Measurements from ENCODE around the gene XPNPEP1. TPM values are rescaled to one million over a fixed set of nuclear protein-coding genes. Genes with fewer than 3 reads are reported as not detected.

Gene XPNPEP1
- total RNA-seq, 1 donor from 2014 or later: 166 TPM

DNA sequence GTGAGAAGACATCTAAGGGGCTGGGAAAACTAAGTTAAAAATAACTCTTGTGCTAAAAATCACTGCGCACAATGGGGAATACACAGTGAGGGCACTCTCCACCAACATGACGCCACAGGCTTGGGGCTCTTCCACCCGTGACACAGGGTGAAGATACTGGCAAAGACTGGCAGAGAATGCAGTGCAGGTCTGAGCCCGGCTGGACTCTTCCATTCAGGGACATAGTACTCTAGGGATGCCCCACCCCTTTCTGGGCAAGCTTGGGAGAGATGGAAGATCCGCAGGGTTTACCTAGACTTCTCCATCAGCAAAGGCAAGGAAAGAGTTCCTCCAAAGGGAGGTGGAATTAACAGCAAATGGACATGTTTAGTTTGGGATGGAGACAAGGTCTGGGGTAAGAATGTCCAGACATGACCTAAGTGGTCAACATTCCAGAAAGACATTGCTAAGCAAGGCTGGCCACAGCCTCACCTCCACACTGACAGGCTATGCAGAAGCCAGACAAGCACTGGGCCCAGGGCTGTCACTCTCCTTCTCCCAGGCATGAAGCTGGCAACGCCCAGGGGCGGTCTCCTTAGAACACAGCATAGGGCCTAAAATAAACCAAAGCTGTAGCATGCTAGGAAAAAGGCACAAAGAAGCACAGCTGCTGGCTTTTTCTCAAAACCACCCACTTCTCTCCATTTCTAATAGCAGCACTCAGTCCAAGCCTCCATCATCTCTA lies 28.1 kb downstream of the XPNPEP1 start:
- DNase-seq (ENCODE audit: low read depth in 2 of 2): no peak

DNA sequence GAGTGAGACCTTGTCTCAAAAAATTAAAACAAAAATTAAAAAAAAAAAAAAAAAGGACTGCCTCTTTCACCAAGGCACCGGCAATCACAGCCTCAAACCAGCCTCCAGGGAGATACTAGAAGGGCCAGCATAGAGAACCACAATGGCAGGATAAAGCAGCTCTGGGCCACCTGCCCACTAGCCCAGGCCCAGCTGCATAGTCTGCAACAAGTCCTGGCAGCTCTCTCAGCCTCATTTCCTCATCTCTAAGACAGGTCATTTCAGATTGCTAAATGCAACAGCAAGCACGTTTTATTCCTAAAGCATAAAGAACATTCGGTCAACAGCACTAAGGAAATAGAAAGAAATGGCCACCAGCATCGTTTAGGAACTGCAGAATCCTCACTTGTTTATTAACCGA lies 28.8 kb downstream of the XPNPEP1 start:
- DNase-seq (ENCODE audit: low read depth in 2 of 2): peak; percentile 48 to 88

DNA sequence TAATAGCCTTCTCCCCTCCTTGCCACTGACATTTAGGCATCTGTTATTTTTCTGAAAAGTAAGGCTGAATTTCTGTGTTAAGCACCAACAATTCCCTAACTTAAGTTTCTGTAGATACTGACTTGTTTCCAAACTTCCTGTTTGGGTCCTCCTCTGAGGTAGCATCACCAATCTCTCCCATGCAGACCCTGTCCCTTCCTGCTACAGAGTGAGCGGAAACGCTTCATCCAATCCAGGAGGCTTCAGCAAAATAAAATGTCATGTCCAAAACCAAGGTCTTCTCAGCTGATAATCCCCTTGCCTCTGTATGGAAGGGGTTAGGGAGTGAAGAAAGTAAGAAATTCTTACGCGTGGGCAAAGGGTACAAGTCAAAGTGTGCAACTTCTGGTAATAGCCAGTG lies 29.9 kb downstream of the XPNPEP1 start:
- no peak for DNase-seq (ENCODE audit: low read depth in 2 of 2)

DNA sequence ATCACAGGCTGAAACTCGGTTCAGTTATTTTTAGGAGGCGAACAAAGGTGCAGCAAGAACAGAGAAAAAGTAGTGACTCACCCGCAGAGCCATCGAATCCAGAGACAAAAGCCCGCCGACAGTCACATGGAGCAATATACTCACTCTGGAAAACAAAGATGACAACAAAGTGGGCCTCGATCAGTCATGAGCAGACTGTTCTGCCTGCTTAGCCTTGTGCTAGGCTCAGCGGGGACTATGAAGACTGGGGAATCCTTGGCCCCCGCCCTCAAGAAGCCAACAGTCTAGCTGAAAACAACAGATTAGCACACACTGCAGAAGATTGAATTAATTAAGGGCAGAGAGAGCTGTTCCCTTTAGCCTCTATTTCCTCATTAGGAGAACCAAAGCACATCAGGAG lies 30.4 kb downstream of the XPNPEP1 start:
- DNase-seq (ENCODE audit: low read depth in 2 of 2): peak; percentile 67 to 86

DNA sequence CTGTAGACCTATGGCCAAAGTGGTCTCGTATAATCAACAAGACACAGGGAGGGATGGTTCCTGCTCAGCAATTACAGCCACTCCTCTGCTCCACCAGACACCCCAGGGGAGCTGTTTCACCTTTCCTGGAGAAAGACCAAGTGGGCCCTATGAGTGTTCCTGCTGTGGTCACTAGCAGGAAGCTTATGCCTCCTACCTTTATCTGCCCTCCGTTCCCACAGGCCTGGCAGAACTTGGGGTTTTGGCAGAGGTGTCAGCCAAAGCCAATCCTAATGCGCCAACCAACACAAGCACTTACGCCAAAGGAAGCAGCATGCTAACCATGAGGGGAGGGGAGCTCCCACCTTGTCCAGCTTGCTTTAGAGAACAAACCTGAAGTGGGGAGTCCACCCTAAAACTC lies 31.2 kb downstream of the XPNPEP1 start:
- peak in 1 of 2 donors; percentile 20 for DNase-seq (ENCODE audit: low read depth in 2 of 2)

DNA sequence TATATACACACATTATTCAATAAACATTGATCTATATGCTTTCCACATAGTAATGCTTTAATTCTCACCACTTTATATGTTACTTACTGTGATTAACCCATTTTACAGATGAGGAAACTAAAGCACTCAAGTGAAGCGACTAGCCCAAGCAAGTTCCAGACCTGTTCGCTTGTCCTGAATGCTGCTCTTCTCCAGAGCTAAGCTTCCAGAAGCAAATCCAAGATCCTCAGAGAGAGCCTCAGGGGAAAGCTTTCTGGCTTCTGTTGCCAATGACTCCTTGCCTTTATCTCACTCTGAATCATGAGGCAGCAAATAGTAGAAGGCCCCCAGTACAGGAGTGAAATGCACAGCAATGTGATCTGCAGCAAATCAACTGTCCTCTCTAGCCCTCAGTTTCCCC lies 32.2 kb downstream of the XPNPEP1 start:
- no peak for DNase-seq (ENCODE audit: low read depth in 2 of 2)

DNA sequence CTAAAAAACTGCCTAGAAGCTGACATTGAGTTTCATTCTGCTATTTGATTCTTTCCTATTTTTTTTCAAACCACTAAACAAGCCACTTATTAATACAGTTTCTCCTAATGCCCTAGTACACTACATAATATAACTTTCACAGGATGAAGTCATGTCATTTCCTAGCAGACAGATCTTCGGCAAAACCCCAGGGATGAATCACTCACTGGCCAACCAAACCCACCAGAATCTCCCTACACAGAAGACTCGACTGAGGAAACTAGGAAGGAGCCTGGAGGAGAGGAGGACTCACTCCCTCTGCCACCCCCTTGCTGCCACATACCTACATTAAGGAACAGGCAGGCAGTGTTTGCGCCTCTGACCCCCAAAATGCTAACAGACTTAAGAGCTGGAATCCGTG lies 33.4 kb downstream of the XPNPEP1 start:
- DNase-seq (ENCODE audit: low read depth in 2 of 2): peak in 1 of 2 donors; percentile 90

DNA sequence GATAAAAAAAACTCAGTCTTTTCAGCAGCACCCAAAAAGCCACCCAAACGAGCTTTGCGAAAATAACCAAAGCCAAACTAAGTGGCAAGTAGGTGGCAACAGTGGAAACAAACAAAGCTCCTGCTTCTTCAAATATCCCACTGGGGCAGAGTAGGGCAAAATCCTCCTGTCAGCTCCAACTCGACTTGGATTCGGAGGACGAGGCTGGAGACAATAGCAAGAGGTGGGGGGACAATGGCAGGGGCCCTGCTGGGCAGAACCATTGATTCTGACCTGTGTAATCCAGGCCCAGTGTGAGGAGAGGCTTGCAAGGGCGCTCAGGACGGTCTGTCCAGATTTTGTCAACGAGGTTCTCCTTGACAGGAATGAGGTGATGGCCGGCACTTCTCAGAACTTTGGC lies 35.5 kb downstream of the XPNPEP1 start:
- no peak for DNase-seq (ENCODE audit: low read depth in 2 of 2)

DNA sequence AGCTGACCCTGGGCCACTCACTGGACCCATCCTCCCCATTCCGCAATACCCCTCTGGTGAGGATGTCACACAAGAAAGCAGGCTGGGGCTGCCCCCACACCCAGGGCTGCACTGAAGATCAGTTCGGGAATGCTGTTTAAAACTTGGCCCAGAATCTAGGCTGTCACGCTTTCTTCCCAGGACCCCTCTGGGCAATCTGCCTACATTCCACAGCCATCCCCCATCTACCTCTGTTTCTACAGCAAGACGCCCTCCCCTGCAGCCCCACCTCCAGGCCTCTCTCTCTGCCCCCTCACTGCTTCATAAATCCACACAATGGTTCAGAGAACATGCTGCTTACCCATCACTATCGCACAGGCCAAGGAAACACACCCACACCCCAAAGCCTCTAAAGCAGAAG lies 36.1 kb downstream of the XPNPEP1 start:
- no peak for DNase-seq (ENCODE audit: low read depth in 2 of 2)

DNA sequence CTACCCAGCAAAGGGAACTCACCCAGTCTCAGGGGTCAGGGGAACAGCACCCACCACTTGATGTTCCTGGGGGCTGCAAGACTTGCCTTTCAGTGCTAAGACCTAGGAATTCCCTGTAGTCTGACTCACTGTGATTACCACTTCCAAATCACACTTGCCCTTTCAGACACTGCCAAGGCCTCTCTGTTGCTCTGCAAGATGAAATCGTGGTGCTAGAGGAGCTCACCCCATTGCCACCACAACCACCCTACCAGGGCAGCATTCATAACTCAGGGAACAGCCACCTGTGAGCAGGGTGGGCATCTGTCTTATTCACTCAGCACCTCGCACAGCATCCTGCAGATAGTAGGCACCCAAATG lies 36.5 kb downstream of the XPNPEP1 start:
- DNase-seq (ENCODE audit: low read depth in 2 of 2): no peak

DNA sequence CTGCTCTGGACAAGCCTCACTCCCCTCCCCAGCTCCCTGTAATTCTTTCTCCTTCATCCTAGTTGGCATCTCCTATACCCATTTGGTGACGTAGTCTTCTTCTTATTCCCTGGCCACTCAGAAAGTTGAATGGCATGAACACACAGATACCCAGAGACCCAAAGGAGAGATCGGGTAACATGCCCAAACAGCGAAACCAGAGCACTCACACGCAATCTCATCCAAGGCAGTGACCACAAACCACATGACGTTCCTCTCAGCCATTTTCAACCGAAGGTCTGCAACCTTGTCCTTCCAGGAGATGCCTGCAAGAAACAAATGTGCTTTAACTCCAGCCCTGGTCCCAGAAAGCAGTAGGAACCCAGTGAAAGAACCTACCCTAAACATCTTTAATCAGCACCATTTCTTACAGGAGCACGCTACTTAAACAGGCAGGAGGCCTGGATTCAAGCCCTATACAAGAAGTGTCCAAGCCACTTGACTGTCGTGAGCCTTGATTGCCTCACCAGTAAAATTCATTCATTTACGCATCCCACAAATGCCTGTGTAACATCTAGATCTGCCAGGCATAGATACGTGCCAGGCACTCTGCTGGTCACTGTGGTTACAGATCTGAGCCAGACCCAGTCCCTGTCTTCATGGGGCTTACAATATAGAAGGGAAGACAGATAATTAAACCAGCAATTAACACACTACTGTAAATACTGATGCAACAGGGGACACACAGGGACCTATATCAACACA lies 37.1 kb downstream of the XPNPEP1 start:
- no peak for DNase-seq (ENCODE audit: low read depth in 2 of 2)

DNA sequence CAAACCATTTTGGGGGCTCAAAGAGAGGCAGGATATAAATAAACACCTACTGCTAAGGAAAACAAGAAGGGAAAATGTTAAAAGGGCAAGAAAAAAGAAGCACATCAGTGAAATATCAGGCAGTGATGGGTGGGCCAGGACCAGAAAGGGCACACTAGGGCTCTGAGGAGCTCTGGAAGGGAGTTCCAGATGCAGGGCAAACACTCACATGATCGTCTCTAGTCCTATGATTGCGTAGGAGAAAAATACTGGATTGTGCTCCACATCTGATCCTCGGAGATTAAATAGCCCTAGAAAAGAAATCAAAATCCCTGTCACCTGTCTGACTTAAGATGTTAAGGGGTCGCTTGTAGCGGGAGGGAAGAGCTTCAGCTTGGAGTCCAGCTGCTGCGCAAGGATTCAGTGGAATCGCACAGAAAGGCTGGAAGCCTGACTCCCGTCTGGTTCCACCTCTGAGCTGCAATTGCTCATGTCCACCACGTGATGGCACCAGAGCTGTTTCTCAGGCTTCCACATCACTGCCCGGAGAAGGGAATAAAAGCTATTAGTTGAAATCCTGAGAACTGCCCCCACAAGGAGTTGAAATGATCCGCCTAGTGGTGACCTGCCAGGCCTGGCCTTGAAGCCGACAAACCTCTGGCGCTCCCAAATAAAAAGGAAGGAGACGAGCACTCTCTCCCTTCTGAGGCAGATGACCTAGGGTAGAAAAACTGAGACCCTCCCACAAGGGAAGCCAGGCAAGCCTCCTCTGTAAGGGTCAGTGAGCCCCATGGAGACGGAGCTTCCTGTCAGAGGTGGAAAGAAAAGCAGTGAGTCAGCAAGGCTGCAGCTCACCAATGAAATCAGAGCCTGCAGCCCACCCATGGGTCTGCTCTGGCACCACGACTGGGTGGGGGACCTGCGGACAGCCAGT lies 39.2 kb downstream of the XPNPEP1 start:
- DNase-seq (ENCODE audit: low read depth in 2 of 2): peak; percentile 80 to 90

DNA sequence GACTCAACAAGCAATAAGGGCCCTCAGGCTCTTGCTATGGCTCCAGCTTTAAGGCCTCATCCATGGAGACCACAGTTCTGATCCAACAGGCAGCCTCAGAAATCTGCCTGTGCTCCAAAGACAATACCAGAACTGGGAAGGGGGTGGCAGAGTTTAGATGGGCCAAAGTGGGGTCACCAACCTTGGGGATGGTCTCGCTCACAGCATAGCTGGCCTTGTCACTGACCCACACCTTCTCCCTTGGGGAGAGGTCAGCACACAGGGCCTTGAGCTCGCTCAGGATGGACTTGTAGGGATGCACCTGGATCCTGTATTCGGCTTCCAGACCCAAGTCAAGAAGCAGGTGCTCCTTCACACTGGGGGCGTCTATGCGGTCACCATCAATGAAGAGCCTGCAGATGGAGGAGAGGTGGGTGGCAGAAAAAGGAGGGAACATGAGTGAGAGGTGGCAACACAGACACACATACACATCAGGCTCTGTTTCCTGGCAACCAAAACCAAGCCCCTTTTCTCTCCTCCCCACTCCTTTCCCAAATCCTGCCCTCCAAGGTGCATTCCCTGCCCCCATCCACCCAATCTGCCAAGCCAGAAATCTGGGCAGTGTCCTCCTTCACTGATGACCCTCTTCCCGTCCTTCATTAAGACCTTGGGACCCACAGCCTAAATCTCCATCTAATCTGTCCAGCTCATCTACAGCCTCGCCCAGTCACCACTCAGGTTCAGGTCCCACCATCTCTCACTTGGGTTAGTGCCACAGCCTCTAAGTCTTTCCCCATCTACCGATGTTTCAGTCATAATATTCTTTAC lies 40.9 kb downstream of the XPNPEP1 start:
- DNase-seq (ENCODE audit: low read depth in 2 of 2): no peak

DNA sequence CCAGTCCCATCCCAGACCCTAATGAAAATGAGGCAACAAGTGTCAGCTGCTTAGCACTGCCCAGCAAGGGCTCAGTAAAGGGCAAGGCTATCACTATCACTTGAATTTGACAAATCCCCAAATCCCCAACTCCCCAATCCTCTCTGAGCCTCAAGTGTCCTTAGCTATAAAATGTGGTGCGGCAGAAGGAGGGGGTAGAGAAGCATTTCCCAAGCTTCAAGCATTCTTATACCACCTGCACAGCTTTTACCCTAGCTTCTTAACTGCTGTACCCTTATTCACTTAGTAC lies 41.6 kb downstream of the XPNPEP1 start:
- no peak for DNase-seq (ENCODE audit: low read depth in 2 of 2)

DNA sequence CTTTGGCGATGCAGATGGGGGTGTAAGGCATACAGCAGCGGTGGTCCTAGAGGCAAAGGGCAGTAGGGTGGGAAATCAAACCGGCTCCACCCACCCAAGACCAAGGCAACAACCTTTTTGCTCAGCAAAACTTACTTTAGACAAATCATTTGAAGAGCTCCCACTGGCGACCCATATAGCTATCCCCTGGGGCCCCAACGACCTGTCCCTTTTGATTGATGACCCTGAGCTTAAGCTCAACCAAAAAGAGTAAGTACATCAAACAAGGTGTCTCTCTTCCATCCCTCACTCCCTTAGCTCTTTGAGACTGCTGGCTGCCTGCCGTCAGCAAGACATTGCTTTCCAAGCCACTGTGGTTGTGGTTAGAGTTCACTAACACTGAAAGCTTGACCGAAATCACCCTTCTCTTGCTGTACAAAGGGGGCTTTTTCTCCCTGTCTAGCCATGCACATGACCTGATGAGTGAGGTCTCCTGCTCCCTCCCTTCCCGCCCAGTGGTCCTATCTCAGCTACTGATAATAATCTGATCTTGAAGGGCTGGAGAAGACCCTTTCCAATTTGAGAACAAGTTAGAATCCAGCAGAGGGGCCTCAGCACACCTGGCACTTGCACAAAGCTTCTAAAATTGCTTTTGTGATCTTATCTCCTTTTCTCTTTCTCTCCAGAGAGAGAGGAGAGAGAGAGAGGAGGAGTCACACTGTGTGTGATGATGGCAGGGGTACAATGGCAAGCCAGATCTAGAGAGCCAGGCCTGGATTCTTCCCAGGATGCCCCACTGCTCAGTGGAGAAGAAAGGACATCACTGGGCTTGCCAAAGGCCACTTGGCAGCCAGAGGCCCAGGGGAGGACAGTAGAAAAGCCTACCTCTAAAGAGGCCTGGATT lies 42.2 kb downstream of the XPNPEP1 start:
- no peak for DNase-seq (ENCODE audit: low read depth in 2 of 2)

DNA sequence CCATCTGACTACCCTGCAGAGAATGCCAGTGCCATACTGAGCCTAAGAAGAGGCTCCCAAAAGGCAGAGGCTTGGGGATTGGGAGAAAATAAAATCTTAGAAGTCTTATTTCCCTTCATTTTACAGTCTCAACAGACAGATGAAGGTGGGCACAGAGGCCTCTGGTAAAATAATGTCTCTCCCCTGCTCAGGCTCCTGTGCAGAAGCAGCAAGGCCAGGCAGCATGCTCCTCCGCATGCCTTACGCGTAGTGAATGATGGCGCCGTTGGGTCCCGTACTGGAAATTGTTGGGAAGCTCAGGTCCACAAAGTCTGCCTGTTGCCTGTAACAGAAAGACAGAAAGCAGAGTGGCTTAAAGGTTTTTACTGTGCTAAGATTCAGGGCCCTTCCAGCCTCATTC lies 45.8 kb downstream of the XPNPEP1 start:
- DNase-seq (ENCODE audit: low read depth in 2 of 2): no peak

DNA sequence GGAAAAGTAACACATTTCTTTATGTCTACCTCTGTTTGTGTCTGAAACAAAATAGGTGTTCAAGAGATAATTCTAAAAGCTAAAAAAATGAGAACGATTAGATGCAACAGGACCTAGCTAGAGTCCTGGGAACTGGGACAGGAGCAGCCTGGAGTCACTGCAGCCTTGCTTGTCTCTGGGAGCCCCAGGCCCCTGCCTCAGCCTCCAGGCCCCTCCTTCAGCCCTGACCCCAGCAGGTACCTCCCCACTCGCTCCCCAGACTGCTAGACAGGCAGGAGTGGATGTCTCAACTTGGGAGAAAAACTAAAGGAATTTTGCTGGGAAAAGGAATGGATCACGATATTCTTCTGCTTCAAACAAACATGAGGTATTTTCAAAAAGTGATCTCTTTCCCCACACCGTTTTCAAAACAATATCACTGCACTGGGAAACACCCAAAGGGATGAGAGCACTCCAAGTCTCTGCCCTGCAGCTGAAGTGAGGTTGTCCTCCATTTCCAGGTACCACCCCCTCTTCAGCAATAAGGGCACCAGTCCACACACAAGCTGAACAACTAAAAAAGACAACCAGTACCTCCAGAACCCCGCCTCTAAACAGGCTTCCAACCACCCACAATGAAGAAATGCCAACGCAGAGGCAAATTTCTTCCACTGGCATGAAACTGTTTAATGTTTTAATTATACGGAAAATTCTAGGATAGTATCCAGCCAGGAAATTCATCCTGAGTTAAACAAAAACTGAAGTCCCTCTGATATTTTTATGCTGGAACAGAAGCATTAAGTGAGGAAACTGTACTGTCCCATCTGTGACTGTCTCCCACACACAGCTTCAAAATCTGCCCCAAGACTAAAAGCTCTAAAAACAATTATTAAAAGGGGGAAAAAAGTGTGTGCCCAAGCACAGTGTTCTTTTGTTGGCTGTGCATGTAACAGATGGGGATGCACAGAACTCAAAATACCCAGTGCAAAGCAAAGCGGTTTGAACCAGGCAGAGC lies 47.2 kb downstream of the XPNPEP1 start:
- DNase-seq (ENCODE audit: low read depth in 2 of 2): no peak

DNA sequence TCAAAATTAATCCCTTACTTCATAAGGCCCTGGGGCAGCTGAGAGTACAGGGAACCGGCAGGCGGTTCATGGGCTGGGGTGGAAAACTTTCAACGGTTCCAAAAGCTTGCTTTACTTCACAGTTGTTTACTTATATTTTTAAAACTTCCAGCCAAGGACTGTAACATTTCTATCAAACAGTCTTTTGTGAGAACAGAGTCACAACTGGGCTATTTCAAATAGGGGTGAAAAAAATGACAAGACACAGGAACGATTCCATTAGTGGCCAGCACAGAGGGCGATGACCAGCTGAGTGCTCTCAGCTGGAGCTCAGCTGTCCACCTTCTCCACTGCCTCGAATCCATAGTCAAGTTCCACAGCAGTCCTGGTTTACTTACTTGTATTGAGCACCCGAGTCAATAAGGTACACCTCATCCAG lies 48.2 kb downstream of the XPNPEP1 start:
- no peak for DNase-seq (ENCODE audit: low read depth in 2 of 2)

DNA sequence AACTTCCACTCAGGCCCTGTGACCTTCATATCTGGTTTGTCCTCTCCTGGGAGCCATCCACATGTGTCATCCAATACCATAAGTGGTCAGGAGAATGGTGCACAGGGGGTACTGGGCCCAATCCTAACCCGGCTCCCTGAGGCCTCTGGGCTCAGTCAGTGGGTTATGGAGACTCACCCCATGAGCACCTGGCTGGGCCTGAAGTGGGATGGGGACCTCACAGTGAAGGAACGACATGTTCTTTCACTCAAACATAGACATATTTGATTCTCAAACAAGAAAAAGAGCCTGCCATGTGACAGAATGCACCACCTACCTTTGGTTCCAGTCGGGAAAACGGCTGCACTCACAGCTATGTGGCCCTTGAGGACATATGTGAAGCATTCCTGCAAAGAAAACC lies 51.8 kb downstream of the XPNPEP1 start:
- no peak for DNase-seq (ENCODE audit: low read depth in 2 of 2)

All from dermis microvascular lymphatic vessel endothelial cell (primary cell).